ENCODE results near the gene UFD1.
"Not testable (repeated sequence)": the region's sequence is repeated elsewhere in the genome, so short reads cannot be mapped to it uniquely, and the experiment has no call there.

UFD1 gene

GRCh38 chr22:19449422-19449767, 29.6 kb downstream of the UFD1 start:
- DNase-seq (ENCODE audit: low spot score): no peak

- DNase-seq (ENCODE audit: low spot score): no peak
Measured at GRCh38 chr22:19448739-19449421, 30.1 kb downstream of the UFD1 start.

GRCh38 chr22:19448076-19448607, 30.9 kb downstream of the UFD1 start:
- peak; percentile 71 for DNase-seq (ENCODE audit: low spot score)

- DNase-seq (ENCODE audit: low spot score): peak; percentile 98
Measured at GRCh38 chr22:19447330-19448075, 31.5 kb downstream of the UFD1 start, which contains the start of gene C22orf39. Gene C22orf39 (minus strand): TSS chr22:19447711. CDS start chr22:19447688, 23 bp downstream.

GRCh38 chr22:19446603-19447329, 32.2 kb downstream of the UFD1 start:
- DNase-seq (ENCODE audit: low spot score): no peak

GRCh38 chr22:19445279-19445982, 33.6 kb downstream of the UFD1 start:
- DNase-seq (ENCODE audit: low spot score): not testable (repeated sequence)

- DNase-seq (ENCODE audit: low spot score): no peak
Measured at GRCh38 chr22:19443544-19444211, 35.3 kb downstream of the UFD1 start.

GRCh38 chr22:19442166-19442565, 36.8 kb downstream of the UFD1 start:
- no peak for DNase-seq (ENCODE audit: low spot score)

GRCh38 chr22:19440411-19441195, 38.4 kb downstream of the UFD1 start:
- DNase-seq (ENCODE audit: low spot score): no peak

- no peak for DNase-seq (ENCODE audit: low spot score)
Measured at GRCh38 chr22:19438298-19438697, 40.7 kb downstream of the UFD1 start.

GRCh38 chr22:19436444-19437161, 42.4 kb downstream of the UFD1 start:
- DNase-seq (ENCODE audit: low spot score): not testable (repeated sequence)

- no peak for DNase-seq (ENCODE audit: low spot score)
Measured at GRCh38 chr22:19434829-19435580, 44.0 kb downstream of the UFD1 start.

- DNase-seq (ENCODE audit: low spot score): no peak
Measured at GRCh38 chr22:19434401-19434800, 44.6 kb downstream of the UFD1 start.

- DNase-seq (ENCODE audit: low spot score): peak; percentile 97
Measured at GRCh38 chr22:19432133-19432851, 46.7 kb downstream of the UFD1 start, which contains the start of gene MRPL40. Gene MRPL40 (plus strand): TSS chr22:19432545. CDS start chr22:19432555, 10 bp downstream.

- DNase-seq (ENCODE audit: low spot score): peak; percentile 79
Measured at GRCh38 chr22:19431649-19432132, 47.3 kb downstream of the UFD1 start, which contains the start of gene HIRA. Gene HIRA (minus strand): TSS chr22:19431733. CDS start chr22:19431476, 257 bp downstream.

- DNase-seq (ENCODE audit: low spot score): no peak
Measured at GRCh38 chr22:19430890-19431541, 48.0 kb downstream of the UFD1 start.

Measured in AG08395 (cell line).